Panc1 (cell line): Measurements from ENCODE around the gene MCM6. TPM values are rescaled to one million over a fixed set of nuclear protein-coding genes. Genes with fewer than 3 reads are reported as not detected.

Source experiments
- ATAC-seq: fragments of 200-7000 bp; cut with Tn5 transposase; 2 replicates; pipeline ENCODE4 v1.9.1; 2020; ENCODE audit warnings: mild to moderate bottlenecking, moderate library complexity
- BruUV-seq: library from RNA; stranded (reverse); fragments of 400-500 nt; replicated peaks from 2 replicates; lab custom pipeline; 2021; lab: Mats Ljungman, UMichigan
- CTCF ChIA-PET: fragments of 300-600 bp; sonication (Branson Sonifier 250); formaldehyde crosslinking; loops from one replicate; lab custom pipeline; 2022; ENCODE audit warnings: antibody characterized with exemption; lab: Charles Lee
- POLR2A ChIA-PET: fragments of 300-600 bp; sonication (Branson Sonifier 250); formaldehyde crosslinking; loops from one replicate; lab custom pipeline; 2022; ENCODE audit warnings: antibody characterized with exemption; lab: Charles Lee
- DNase-seq: peaks from one replicate; pipeline ENCODE4 v3.0.0-alpha.2; 2010; ENCODE audit warnings: low read depth, low spot score
- H3K27ac ChIP-seq: 2 replicates; pipeline ENCODE4 v1.5.1; 2011; ENCODE audit warnings: mild to moderate bottlenecking, low read length, inconsistent platforms
- H3K27me3 ChIP-seq: fragments of 200-500 bp; sonication (Bioruptor generic); 2 replicates; pipeline ENCODE4 v1.6.0; 2014; ENCODE audit warnings: low read length, inconsistent platforms; ENCODE audit not compliant: control insufficient read depth, insufficient read depth
- H3K36me3 ChIP-seq: fragments of 200-500 bp; sonication (Bioruptor generic); 2 replicates; pipeline ENCODE4 v1.5.1; 2014; ENCODE audit warnings: inconsistent platforms, mild to moderate bottlenecking, low read length, moderate library complexity; ENCODE audit not compliant: control insufficient read depth, insufficient read depth
- H3K4me1 ChIP-seq: 2 replicates; pipeline ENCODE4 v1.5.1; 2011; ENCODE audit warnings: inconsistent platforms, mild to moderate bottlenecking, low read length, moderate library complexity; ENCODE audit not compliant: control insufficient read depth, insufficient read depth
- H3K4me3 ChIP-seq, 2 experiments: 2 replicates each; pipeline ENCODE4 v1.5.1; 2011 to 2012; ENCODE audit warnings: low read depth in 2 of 2, low read length in 2 of 2, mild to moderate bottlenecking in 2 of 2, inconsistent platforms in 1 of 2, moderate library complexity in 1 of 2
- H3K9me3 ChIP-seq: fragments of 200-500 bp; sonication (Bioruptor generic); 2 replicates; pipeline ENCODE4 v1.5.1; 2014; ENCODE audit warnings: low read depth, mild to moderate bottlenecking, inconsistent platforms, low read length, moderate library complexity; ENCODE audit not compliant: control insufficient read depth, insufficient read depth
- POLR2AphosphoS5 ChIP-seq: IDR thresholded peaks from 2 replicates; pipeline ENCODE4 v1.6.1; 2012; ENCODE audit warnings: mild to moderate bottlenecking, low read depth, low read length, moderate library complexity
- REST ChIP-seq, 2 experiments: IDR thresholded peaks; 2 replicates each; pipeline ENCODE4 v1.6.1; 2011 to 2012; ENCODE audit warnings: low read depth in 2 of 2, control low read depth in 1 of 2, low read length in 1 of 2, mild to moderate bottlenecking in 1 of 2, moderate library complexity in 1 of 2; ENCODE audit not compliant: insufficient read depth in 1 of 2
- SIN3A ChIP-seq: IDR thresholded peaks from 2 replicates; pipeline ENCODE4 v1.6.1; 2012; ENCODE audit warnings: low read depth, mild to moderate bottlenecking, low read length, moderate library complexity, borderline replicate concordance; ENCODE audit not compliant: insufficient read depth
- TCF7L2 ChIP-seq: IDR thresholded peaks from 2 replicates; pipeline ENCODE4 v1.6.1; 2011; ENCODE audit warnings: mild to moderate bottlenecking, low read depth, low read length, inconsistent platforms
- in situ Hi-C: cut with HindIII; loops from 2 replicates; pipeline ENCODE4 v1.10.0; 2016; ENCODE audit warnings: low sequenced_read_pairs, low pct_unique_long_range_greater_than_20kb
- intact Hi-C: fragments of 100-400 bp; cut with micrococcal nuclease; formaldehyde crosslinking; loops from one replicate; pipeline ENCODE4 v1.10.0; 2022; ENCODE audit not compliant: unreplicated experiment
- total RNA-seq: library from RNA; stranded (reverse); gene quantifications from one replicate; pipeline ENCODE4 v1.2.1, GENCODE V29; 2021; ENCODE audit not compliant: unreplicated experiment
- TF ChIP-seq, protein P1 (sequence below): fragments of 450-650 bp; IDR thresholded peaks from 2 replicates; pipeline ENCODE4 v1.5.1; 2017; ENCODE audit warnings: mild to moderate bottlenecking

Gene MCM6
- total RNA-seq, 1 experiment from 2014 or later = 54.3 TPM

DNA sequence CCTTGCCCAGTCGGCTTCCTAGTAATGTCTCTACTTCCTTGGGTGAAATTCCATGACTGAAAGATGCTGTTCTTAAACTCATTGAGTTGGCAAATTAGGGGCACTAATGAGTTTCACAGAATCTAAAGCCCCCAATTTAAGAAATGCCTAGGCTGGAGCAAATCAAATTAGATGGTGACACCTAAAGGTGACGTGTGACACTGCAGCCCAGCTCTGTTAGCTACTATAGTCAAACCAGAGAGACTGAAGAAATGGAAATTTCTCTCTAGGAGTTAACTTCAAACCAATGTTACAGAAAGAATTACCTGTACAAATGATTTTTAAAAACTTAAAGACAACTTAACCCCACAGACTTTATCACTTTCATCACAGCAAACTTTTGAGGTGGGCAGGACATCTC, 76.5 kb downstream of the MCM6 start:
- DNase-seq = no peak
- intact Hi-C loops (loop anchor here (5.0 kb wide), 1 partner anchor 812 kb away; no protein-coding TSS in a partner anchor), in situ Hi-C loops (no loop called here)
- Histone ChIP-seq H3K4me1 (no peaks in the 10 kb centered on the region), H3K9me3 (no peaks in the 10 kb centered on the region), H3K36me3 (no peaks in the 10 kb centered on the region), H3K27ac (no peak overlapping the region), H3K27me3 (no peaks in the 10 kb centered on the region), H3K4me3 (no peak overlapping the region)
- no TSS peak for BruUV-seq
- POLR2A ChIA-PET = no interaction called here
- no peak for TF ChIP-seq SIN3A
- no peak for TF ChIP-seq TCF7L2
- TF ChIP-seq POLR2AphosphoS5 = no peak
- no peak for TF ChIP-seq REST (IDR thresholded peaks at IDR 0.05; ENCODE audit: insufficient read depth in 1 of 2, low read depth in 2 of 2, low read length in 1 of 2)
- TF ChIP-seq, protein P1, sequence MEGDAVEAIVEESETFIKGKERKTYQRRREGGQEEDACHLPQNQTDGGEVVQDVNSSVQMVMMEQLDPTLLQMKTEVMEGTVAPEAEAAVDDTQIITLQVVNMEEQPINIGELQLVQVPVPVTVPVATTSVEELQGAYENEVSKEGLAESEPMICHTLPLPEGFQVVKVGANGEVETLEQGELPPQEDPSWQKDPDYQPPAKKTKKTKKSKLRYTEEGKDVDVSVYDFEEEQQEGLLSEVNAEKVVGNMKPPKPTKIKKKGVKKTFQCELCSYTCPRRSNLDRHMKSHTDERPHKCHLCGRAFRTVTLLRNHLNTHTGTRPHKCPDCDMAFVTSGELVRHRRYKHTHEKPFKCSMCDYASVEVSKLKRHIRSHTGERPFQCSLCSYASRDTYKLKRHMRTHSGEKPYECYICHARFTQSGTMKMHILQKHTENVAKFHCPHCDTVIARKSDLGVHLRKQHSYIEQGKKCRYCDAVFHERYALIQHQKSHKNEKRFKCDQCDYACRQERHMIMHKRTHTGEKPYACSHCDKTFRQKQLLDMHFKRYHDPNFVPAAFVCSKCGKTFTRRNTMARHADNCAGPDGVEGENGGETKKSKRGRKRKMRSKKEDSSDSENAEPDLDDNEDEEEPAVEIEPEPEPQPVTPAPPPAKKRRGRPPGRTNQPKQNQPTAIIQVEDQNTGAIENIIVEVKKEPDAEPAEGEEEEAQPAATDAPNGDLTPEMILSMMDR = no peak
- CTCF ChIA-PET = interaction anchor here (0.7 kb wide), 1 partner anchor 66 kb away, joined by 3 read pairs; no protein-coding TSS in a partner anchor
- no peak for ATAC-seq

- no peak overlapping the region for H3K4me3 ChIP-seq
- POLR2A ChIA-PET = no interaction called here
- no peaks in the 10 kb centered on the region for H3K36me3 ChIP-seq
- H3K27me3 ChIP-seq = no peaks in the 10 kb centered on the region
- in situ Hi-C loops (no loop called here), intact Hi-C loops (loop anchor here (5.0 kb wide), 1 partner anchor 811 kb away; no protein-coding TSS in a partner anchor)
- BruUV-seq = no TSS peak
- TF ChIP-seq, protein P1 = peak; percentile 45; the same call in 1 of the 2 replicates
- TF ChIP-seq REST (IDR thresholded peaks at IDR 0.05; ENCODE audit: insufficient read depth in 1 of 2, low read depth in 2 of 2, low read length in 1 of 2) = no peak
- DNase-seq (no peak), ATAC-seq (no peak; the same call in 1 of the 2 replicates)
- no peaks in the 10 kb centered on the region for H3K4me1 ChIP-seq
- no peak overlapping the region for H3K27ac ChIP-seq
- CTCF ChIA-PET = interaction anchor here (1.9 kb wide), 1 partner anchor 810 kb away, joined by 5 read pairs; no protein-coding TSS in a partner anchor
- H3K9me3 ChIP-seq = no peaks in the 10 kb centered on the region
These were observed 77.5 kb downstream of the MCM6 start for GRCh38 chr2:135798762-135799161.
